GM12878 (cell line): ENCODE results near the gene CBARP. TPM values are rescaled to one million over a fixed set of nuclear protein-coding genes. Genes with fewer than 3 reads are reported as not detected.

ENCODE experiments used
- ATAC-seq: fragments of 200-7000 bp; cut with Tn5 transposase; 3 replicates; pipeline ENCODE4 v1.9.1; 2020; ENCODE audit warnings: mild to moderate bottlenecking, moderate library complexity
- BruUV-seq: library from RNA; stranded (reverse); fragments of 400-500 nt; replicated peaks from 2 replicates; lab custom pipeline; 2021; lab: Mats Ljungman, UMichigan
- CTCF ChIA-PET: fragments of 300-600 bp; sonication (Branson Sonifier 250); formaldehyde crosslinking; extraction: SDS; loops from one replicate; lab custom pipeline; 2021; ENCODE audit warnings: inconsistent platforms; lab: Yijun Ruan, JAX
- POLR2A ChIA-PET: fragments of 350-600 bp; formaldehyde crosslinking; extraction: SDS; loops from one replicate; lab custom pipeline; 2021; ENCODE audit warnings: inconsistent platforms; lab: Charles Lee
- RAD21 ChIA-PET: fragments of 300-600 bp; sonication (Branson Sonifier 250); formaldehyde crosslinking; loops from one replicate; lab custom pipeline; 2023; ENCODE audit warnings: antibody characterized with exemption; ENCODE audit not compliant: unreplicated experiment; lab: Charles Lee
- SMC1A ChIA-PET: fragments of 300-600 bp; sonication (Branson Sonifier 250); formaldehyde crosslinking; loops from one replicate; lab custom pipeline; 2023; ENCODE audit not compliant: unreplicated experiment, uncharacterized antibody; lab: Charles Lee
- DNase-seq: peaks from one replicate; pipeline ENCODE4 v3.0.0-alpha.2; 2011; ENCODE audit warnings: low read depth, low spot score
- FAIRE-seq: peaks from 3 replicates; lab custom pipeline; 2011; peaks lifted over from hg19 to GRCh38; lab: Jason Lieb, UNC
- H2AFZ ChIP-seq: 2 replicates; pipeline ENCODE4 v1.6.0; 2011; ENCODE audit warnings: low read depth, low read length, control low read depth; ENCODE audit not compliant: control insufficient read depth
- H3K27ac ChIP-seq: 2 replicates; pipeline ENCODE4 v1.5.1; 2011; ENCODE audit warnings: control low read depth; ENCODE audit not compliant: control insufficient read depth, insufficient read depth
- H3K27me3 ChIP-seq, 2 experiments: replicated peaks in 1 of 2; 2 replicates each; pipeline versions ENCODE4 v1.6.0 to v1.6.1; 2011; ENCODE audit warnings: low read length in 1 of 2; ENCODE audit not compliant: control insufficient read depth in 2 of 2, insufficient read depth in 2 of 2
- H3K36me3 ChIP-seq, 2 experiments: 2 replicates each; pipeline ENCODE4 v1.5.1; 2011; ENCODE audit warnings: low read length in 1 of 2; ENCODE audit not compliant: control insufficient read depth in 2 of 2, insufficient read depth in 2 of 2
- H3K4me1 ChIP-seq: 2 replicates; pipeline ENCODE4 v1.6.1; 2011; ENCODE audit warnings: mild to moderate bottlenecking, low read length, moderate library complexity, mixed read lengths; ENCODE audit not compliant: control insufficient read depth, insufficient read depth
- H3K4me2 ChIP-seq: 2 replicates; pipeline ENCODE4 v1.6.0; 2011; ENCODE audit warnings: control low read depth; ENCODE audit not compliant: control insufficient read depth, insufficient read depth
- H3K4me3 ChIP-seq: fragments of 200-600 bp; sonication (generic); 2 replicates; pipeline ENCODE4 v1.5.1; 2016
- H3K79me2 ChIP-seq: 2 replicates; pipeline ENCODE4 v1.6.0; 2011; ENCODE audit warnings: low read length; ENCODE audit not compliant: control insufficient read depth, insufficient read depth
- H3K9ac ChIP-seq: 2 replicates; pipeline ENCODE4 v1.8.0; 2011; ENCODE audit warnings: low read length, control low read depth, mixed read lengths; ENCODE audit not compliant: control insufficient read depth, insufficient read depth
- H3K9me3 ChIP-seq: replicated peaks from 3 replicates; pipeline ENCODE4 v1.5.1; 2011; ENCODE audit warnings: mild to moderate bottlenecking, low read length; ENCODE audit not compliant: control insufficient read depth, insufficient read depth
- H4K20me1 ChIP-seq: 2 replicates; pipeline ENCODE4 v1.6.0; 2011; ENCODE audit not compliant: control insufficient read depth, insufficient read depth
- CHD1 ChIP-seq: IDR thresholded peaks from 2 replicates; pipeline ENCODE4 v1.6.1; 2012; ENCODE audit warnings: low read depth, low read length, improper control_type of control experiment
- EED ChIP-seq: sonication (generic); IDR thresholded peaks from 2 replicates; pipeline ENCODE4 v1.6.1; 2016; ENCODE audit warnings: antibody characterized with exemption, low read depth
- EP300 ChIP-seq, 2 experiments: fragments of 150-350 bp in 1 of 2; IDR thresholded peaks; 2 replicates each; pipeline ENCODE4 v1.6.1; 2011 to 2012; ENCODE audit warnings: low read depth in 2 of 2, low read length in 2 of 2, borderline replicate concordance in 1 of 2, improper control_type of control experiment in 1 of 2, inconsistent platforms in 1 of 2; ENCODE audit not compliant: control insufficient read depth in 1 of 2
- NFIC ChIP-seq: IDR thresholded peaks from 2 replicates; pipeline ENCODE4 v1.6.1; 2012; ENCODE audit warnings: low read depth, mild to moderate bottlenecking, inconsistent platforms, low read length, moderate library complexity
- RB1 ChIP-seq: fragments of 450-650 bp; formaldehyde crosslinking; IDR thresholded peaks from 2 replicates; pipeline ENCODE4 v1.6.1; 2017; ENCODE audit warnings: mild to moderate bottlenecking, borderline replicate concordance
- ZBTB40 ChIP-seq: fragments of 450-650 bp; IDR thresholded peaks from 2 replicates; pipeline ENCODE4 v1.6.1; 2016; ENCODE audit warnings: mild to moderate bottlenecking, moderate library complexity, borderline replicate concordance
- WGBS: methylation state at CpG from one replicate; pipeline ENCODE4 v1.1.6; 2016; ENCODE audit warnings: low lambda C conversion rate; ENCODE audit not compliant: insufficient replicate concordance, insufficient coverage; ENCODE audit errors: missing lambda C conversion rate; 5-methylcytosine and 5-hydroxymethylcytosine counted together
- in situ Hi-C: fragments of 300-500 bp; cut with MboI; formaldehyde crosslinking; loops from 9 replicates; pipeline ENCODE4 v1.14.3; 2018; ENCODE audit warnings: mixed read lengths
- intact Hi-C: fragments of 100-400 bp; cut with micrococcal nuclease; formaldehyde crosslinking; loops from one replicate; pipeline ENCODE4 v1.14.2; 2022; ENCODE audit not compliant: unreplicated experiment
- polyA plus RNA-seq, 11 experiments: library from polyadenylated mRNA; depleted of rRNA in 4 of 11; unstranded in 6 of 11; stranded (reverse) in 5 of 11; fragments of >200 nt; fragmentation: Nextera tagmentation in 4 of 11; fragmentation: Illumina TruSeq in 1 of 11; extraction: Ambion mirVana in 4 of 11; extraction: Trizol in 1 of 11; gene quantifications; 1 replicate in 1 of 11; 2 replicates in 10 of 11; pipeline versions ENCODE4 v1.2.1 to v1.2.3, GENCODE V29; 2011 to 2016; ENCODE audit warnings: inconsistent platforms in 2 of 11, missing spikeins in 2 of 11, low read depth in 1 of 11
- total RNA-seq, 4 experiments: library from RNA; depleted of rRNA in 3 of 4; stranded (reverse); fragments of >200 nt in 3 of 4; fragmentation: Illumina TruSeq in 1 of 4; extraction: Trizol in 1 of 4; gene quantifications; 2 replicates each; pipeline versions ENCODE4 v1.2.1 to v1.2.3, GENCODE V29; 2013 to 2021
- TF ChIP-seq, protein P1 (sequence below): fragments of 450-650 bp; formaldehyde crosslinking; IDR thresholded peaks from 2 replicates; pipeline ENCODE4 v1.4.0; 2020; ENCODE audit warnings: mild to moderate bottlenecking, moderate library complexity
- TF ChIP-seq, protein P2 (sequence below): fragments of 450-650 bp; formaldehyde crosslinking; IDR thresholded peaks from 2 replicates; pipeline ENCODE4 v1.4.0; 2022; ENCODE audit warnings: mild to moderate bottlenecking, moderate library complexity

The CBARP gene
- total and polyA plus RNA-seq, 10 of the 15 experiments (the other 5 are each of a cell fraction or from before 2014, with no cell fraction given) = 0.04 to 0.59 (median 0.18) TPM; not detected in 3

- WGBS = 58% methylated on average over 39 of the region's 45 CpGs
- TF ChIP-seq RB1 = no peak
- TF ChIP-seq, protein P1, sequence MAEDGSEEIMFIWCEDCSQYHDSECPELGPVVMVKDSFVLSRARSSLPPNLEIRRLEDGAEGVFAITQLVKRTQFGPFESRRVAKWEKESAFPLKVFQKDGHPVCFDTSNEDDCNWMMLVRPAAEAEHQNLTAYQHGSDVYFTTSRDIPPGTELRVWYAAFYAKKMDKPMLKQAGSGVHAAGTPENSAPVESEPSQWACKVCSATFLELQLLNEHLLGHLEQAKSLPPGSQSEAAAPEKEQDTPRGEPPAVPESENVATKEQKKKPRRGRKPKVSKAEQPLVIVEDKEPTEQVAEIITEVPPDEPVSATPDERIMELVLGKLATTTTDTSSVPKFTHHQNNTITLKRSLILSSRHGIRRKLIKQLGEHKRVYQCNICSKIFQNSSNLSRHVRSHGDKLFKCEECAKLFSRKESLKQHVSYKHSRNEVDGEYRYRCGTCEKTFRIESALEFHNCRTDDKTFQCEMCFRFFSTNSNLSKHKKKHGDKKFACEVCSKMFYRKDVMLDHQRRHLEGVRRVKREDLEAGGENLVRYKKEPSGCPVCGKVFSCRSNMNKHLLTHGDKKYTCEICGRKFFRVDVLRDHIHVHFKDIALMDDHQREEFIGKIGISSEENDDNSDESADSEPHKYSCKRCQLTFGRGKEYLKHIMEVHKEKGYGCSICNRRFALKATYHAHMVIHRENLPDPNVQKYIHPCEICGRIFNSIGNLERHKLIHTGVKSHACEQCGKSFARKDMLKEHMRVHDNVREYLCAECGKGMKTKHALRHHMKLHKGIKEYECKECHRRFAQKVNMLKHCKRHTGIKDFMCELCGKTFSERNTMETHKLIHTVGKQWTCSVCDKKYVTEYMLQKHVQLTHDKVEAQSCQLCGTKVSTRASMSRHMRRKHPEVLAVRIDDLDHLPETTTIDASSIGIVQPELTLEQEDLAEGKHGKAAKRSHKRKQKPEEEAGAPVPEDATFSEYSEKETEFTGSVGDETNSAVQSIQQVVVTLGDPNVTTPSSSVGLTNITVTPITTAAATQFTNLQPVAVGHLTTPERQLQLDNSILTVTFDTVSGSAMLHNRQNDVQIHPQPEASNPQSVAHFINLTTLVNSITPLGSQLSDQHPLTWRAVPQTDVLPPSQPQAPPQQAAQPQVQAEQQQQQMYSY (CRISPR knock-in tag) = no peak
- TF ChIP-seq NFIC = no peak
- no peak for TF ChIP-seq EED
- TF ChIP-seq CHD1 = no peak
- no peak for TF ChIP-seq ZBTB40
- TF ChIP-seq, protein P2, sequence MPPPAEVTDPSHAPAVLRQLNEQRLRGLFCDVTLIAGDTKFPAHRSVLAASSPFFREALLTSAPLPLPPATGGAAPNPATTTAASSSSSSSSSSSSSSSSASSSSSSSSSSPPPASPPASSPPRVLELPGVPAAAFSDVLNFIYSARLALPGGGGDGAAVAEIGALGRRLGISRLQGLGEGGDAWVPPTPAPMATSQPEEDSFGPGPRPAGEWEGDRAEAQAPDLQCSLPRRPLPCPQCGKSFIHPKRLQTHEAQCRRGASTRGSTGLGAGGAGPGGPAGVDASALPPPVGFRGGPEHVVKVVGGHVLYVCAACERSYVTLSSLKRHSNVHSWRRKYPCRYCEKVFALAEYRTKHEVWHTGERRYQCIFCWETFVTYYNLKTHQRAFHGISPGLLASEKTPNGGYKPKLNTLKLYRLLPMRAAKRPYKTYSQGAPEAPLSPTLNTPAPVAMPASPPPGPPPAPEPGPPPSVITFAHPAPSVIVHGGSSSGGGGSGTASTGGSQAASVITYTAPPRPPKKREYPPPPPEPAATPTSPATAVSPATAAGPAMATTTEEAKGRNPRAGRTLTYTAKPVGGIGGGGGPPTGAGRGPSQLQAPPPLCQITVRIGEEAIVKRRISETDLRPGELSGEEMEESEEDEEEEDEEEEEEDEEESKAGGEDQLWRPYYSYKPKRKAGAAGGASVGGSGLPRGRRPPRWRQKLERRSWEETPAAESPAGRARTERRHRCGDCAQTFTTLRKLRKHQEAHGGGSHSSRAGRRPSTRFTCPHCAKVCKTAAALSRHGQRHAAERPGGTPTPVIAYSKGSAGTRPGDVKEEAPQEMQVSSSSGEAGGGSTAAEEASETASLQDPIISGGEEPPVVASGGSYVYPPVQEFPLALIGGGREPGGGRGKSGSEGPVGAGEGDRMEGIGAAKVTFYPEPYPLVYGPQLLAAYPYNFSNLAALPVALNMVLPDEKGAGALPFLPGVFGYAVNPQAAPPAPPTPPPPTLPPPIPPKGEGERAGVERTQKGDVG (CRISPR knock-in tag) = no peak
- no peak for TF ChIP-seq EP300 (IDR thresholded peaks at IDR 0.05; ENCODE audit: borderline replicate concordance in 1 of 2, control insufficient read depth in 1 of 2, low read depth in 2 of 2, low read length in 2 of 2)
Observed at GRCh38 chr19:1234051-1234954, 3.5 kb downstream of the CBARP start.

More at GRCh38 chr19:1234051-1234954, 3.5 kb downstream of the CBARP start:
- Histone ChIP-seq H3K4me2 (no peak overlapping the region), H4K20me1 (no peaks in the 10 kb centered on the region), H3K27ac (no peak overlapping the region), H3K27me3 (peaks cover 0 to 10% of the 10 kb centered on the region in 2 experiments; a peak in 3 of 4 replicates), H3K79me2 (no peaks in the 10 kb centered on the region), H3K4me3 (no peak overlapping the region), H3K9ac (no peak overlapping the region), H3K9me3 (no peaks in the 10 kb centered on the region; the same call in 2 of the 3 replicates), H3K4me1 (no peaks in the 10 kb centered on the region), H2AFZ (no peak overlapping the region), H3K36me3 (no peaks in the 10 kb centered on the region)
- no TSS peak for BruUV-seq
- ChIA-PET POLR2A (no interaction called here), SMC1A (no interaction called here), RAD21 (no interaction called here), CTCF (no interaction called here)
- ATAC-seq = no peak
- intact Hi-C loops (no loop called here), in situ Hi-C loops (no loop called here)
- FAIRE-seq = no peak
- no peak for DNase-seq
